A549 (cell line): ENCODE data around the gene MUCL3. TPM values are rescaled to one million over a fixed set of nuclear protein-coding genes. Genes with fewer than 3 reads are reported as not detected.

ENCODE experiments used
- ATAC-seq, 2 experiments: fragments of 200-7000 bp in 1 of 2; fragments of >200 bp in 1 of 2; cut with Nextera tagmentation in 1 of 2; cut with Tn5 transposase in 1 of 2; 3 replicates each; pipeline versions ENCODE4 v1.8.0 to v1.9.1; 2018 to 2020; ENCODE audit warnings: mild to moderate bottlenecking in 1 of 2, moderate library complexity in 1 of 2
- CTCF ChIA-PET: fragments of 300-600 bp; sonication (Branson Sonifier 250); formaldehyde crosslinking; extraction: SDS; loops from one replicate; lab custom pipeline; 2021; ENCODE audit warnings: antibody characterized with exemption, inconsistent platforms; lab: Yijun Ruan, JAX
- POLR2A ChIA-PET: fragments of 350-600 bp; formaldehyde crosslinking; extraction: SDS; loops from one replicate; lab custom pipeline; 2021; ENCODE audit warnings: antibody characterized with exemption, inconsistent platforms; lab: Yijun Ruan, JAX
- DNase-seq, 2 experiments: peaks; one replicate each; pipeline versions ENCODE4 v3.0.0 to v3.0.0-alpha.2; 2011 to 2016; ENCODE audit warnings: low read depth in 1 of 2, low spot score in 1 of 2
- FAIRE-seq: peaks from 2 replicates; lab custom pipeline; 2011; peaks lifted over from hg19 to GRCh38; lab: Jason Lieb, UNC
- H3K27ac ChIP-seq, 2 experiments: fragments of >200 bp; sonication (Bioruptor Twin); formaldehyde crosslinking; 3 replicates each; pipeline ENCODE4 v1.5.1; 2016 to 2017
- H3K4me1 ChIP-seq: fragments of >200 bp; sonication (Bioruptor Twin); formaldehyde crosslinking; 3 replicates; pipeline ENCODE4 v1.6.1; 2016
- H3K4me2 ChIP-seq: fragments of >200 bp; sonication (Bioruptor Twin); formaldehyde crosslinking; 3 replicates; pipeline ENCODE4 v1.6.1; 2016
- H3K4me3 ChIP-seq: fragments of >200 bp; sonication (Bioruptor Twin); formaldehyde crosslinking; 3 replicates; pipeline ENCODE4 v1.5.1; 2016
- H3K9me3 ChIP-seq: fragments of >200 bp; sonication (Bioruptor Twin); formaldehyde crosslinking; 3 replicates; pipeline ENCODE4 v1.6.1; 2016
- BHLHE40 ChIP-seq: IDR thresholded peaks from 2 replicates; pipeline ENCODE4 v1.6.1; 2012; ENCODE audit warnings: low read depth, low read length, inconsistent platforms
- CHD4 ChIP-seq: fragments of 200-600 bp; sonication (generic); IDR thresholded peaks from 2 replicates; pipeline ENCODE4 v1.6.1; 2016; ENCODE audit warnings: antibody characterized with exemption, mild to moderate bottlenecking, borderline replicate concordance
- EHF ChIP-seq: fragments of 250-450 bp; sonication (Bioruptor Pico); IDR thresholded peaks from 2 replicates; pipeline ENCODE4 v1.5.0; 2020; ENCODE audit warnings: mild to moderate bottlenecking
- EHMT2 ChIP-seq: fragments of 200-600 bp; sonication (generic); IDR thresholded peaks from 2 replicates; pipeline ENCODE4 v1.6.1; 2016; ENCODE audit warnings: antibody characterized with exemption, low read depth, mild to moderate bottlenecking, moderate library complexity
- ESRRA ChIP-seq: fragments of 150-350 bp; IDR thresholded peaks from 2 replicates; pipeline ENCODE4 v1.6.1; 2014; ENCODE audit warnings: mild to moderate bottlenecking, low read length, borderline replicate concordance
- FOSL2 ChIP-seq, 2 experiments: fragments of 450-650 bp in 1 of 2; fragments of >200 bp in 1 of 2; sonication (Bioruptor Twin) in 1 of 2; formaldehyde crosslinking; IDR thresholded peaks; 2 replicates each; pipeline versions ENCODE4 v1.5.0 to v1.6.1; 2016 to 2020; ENCODE audit warnings: mild to moderate bottlenecking in 1 of 2, moderate library complexity in 1 of 2
- FOXS1 ChIP-seq: fragments of 250-450 bp; sonication (Bioruptor Pico); IDR thresholded peaks from 2 replicates; pipeline ENCODE4 v1.5.0; 2020; ENCODE audit warnings: mild to moderate bottlenecking, moderate library complexity
- GATA3 ChIP-seq: IDR thresholded peaks from 2 replicates; pipeline ENCODE4 v1.6.1; 2012; ENCODE audit warnings: borderline replicate concordance
- HEYL ChIP-seq: fragments of 250-450 bp; sonication (Bioruptor Pico); IDR thresholded peaks from 2 replicates; pipeline ENCODE4 v1.8.0; 2021; ENCODE audit warnings: mild to moderate bottlenecking, moderate library complexity
- HOXB13 ChIP-seq: fragments of 250-450 bp; sonication (Bioruptor Pico); IDR thresholded peaks from 2 replicates; pipeline ENCODE4 v1.5.0; 2020; ENCODE audit warnings: low read depth, mild to moderate bottlenecking, moderate library complexity
- HOXB5 ChIP-seq: fragments of 250-450 bp; sonication (Bioruptor Pico); IDR thresholded peaks from 2 replicates; pipeline ENCODE4 v1.5.0; 2020; ENCODE audit warnings: mild to moderate bottlenecking, moderate library complexity
- JUNB ChIP-seq: fragments of >200 bp; sonication (Bioruptor Twin); formaldehyde crosslinking; IDR thresholded peaks from 2 replicates; pipeline ENCODE4 v1.6.1; 2016
- KDM5A ChIP-seq: fragments of 200-600 bp; sonication (generic); IDR thresholded peaks from 2 replicates; pipeline ENCODE4 v1.6.1; 2016; ENCODE audit warnings: antibody characterized with exemption, mild to moderate bottlenecking
- PHF8 ChIP-seq: fragments of 200-600 bp; sonication (generic); IDR thresholded peaks from 2 replicates; pipeline ENCODE4 v1.6.1; 2016; ENCODE audit warnings: low read depth, mild to moderate bottlenecking, antibody characterized with exemption, moderate library complexity, borderline replicate concordance
- POLR2AphosphoS2 ChIP-seq: conservative IDR thresholded peaks from 2 replicates; pipeline ENCODE4 v1.6.1; 2012; ENCODE audit warnings: low read length, improper control_type of control experiment, inconsistent platforms
- RAD21 ChIP-seq, 2 experiments: fragments of >200 bp in 1 of 2; sonication (Bioruptor Twin) in 1 of 2; formaldehyde crosslinking in 1 of 2; IDR thresholded peaks in 1 of 2; conservative IDR thresholded peaks in 1 of 2; 2 replicates in 1 of 2; 3 replicates in 1 of 2; pipeline ENCODE4 v1.6.1; 2012 to 2018; ENCODE audit warnings: inconsistent platforms in 1 of 2
- RARB ChIP-seq: fragments of 250-450 bp; sonication (Bioruptor Pico); IDR thresholded peaks from 2 replicates; pipeline ENCODE4 v1.8.0; 2021; ENCODE audit warnings: mild to moderate bottlenecking, moderate library complexity
- RCOR1 ChIP-seq: fragments of 150-350 bp; IDR thresholded peaks from 2 replicates; pipeline ENCODE4 v1.6.1; 2014; ENCODE audit warnings: antibody characterized with exemption, low read length, low read depth
- RFX5 ChIP-seq: fragments of 450-650 bp; IDR thresholded peaks from 2 replicates; pipeline ENCODE4 v1.7.1; 2014; ENCODE audit warnings: antibody characterized with exemption, mild to moderate bottlenecking, moderate library complexity
- RNF2 ChIP-seq: fragments of 200-600 bp; sonication (generic); IDR thresholded peaks from 2 replicates; pipeline ENCODE4 v1.6.1; 2016; ENCODE audit warnings: low read depth, mild to moderate bottlenecking, antibody characterized with exemption, moderate library complexity, borderline replicate concordance
- SREBF2 ChIP-seq: fragments of 450-650 bp; IDR thresholded peaks from 2 replicates; pipeline ENCODE4 v1.6.1; 2014; ENCODE audit warnings: mild to moderate bottlenecking, moderate library complexity
- WGBS: methylation state at CpG from one replicate; pipeline ENCODE4 v1.1.6; 2017; ENCODE audit errors: missing lambda C conversion rate; 5-methylcytosine and 5-hydroxymethylcytosine counted together
- polyA plus RNA-seq, 4 experiments: library from polyadenylated mRNA; depleted of rRNA in 3 of 4; stranded (reverse); fragments of >200 nt; fragmentation: RNase III in 1 of 4; extraction: RNeasy Plus Mini Kit Qiagen cat#74134 plus additional on column Dnase treatment in 1 of 4; gene quantifications; 2 replicates in 3 of 4; 3 replicates in 1 of 4; pipeline ENCODE4 v1.2.3, GENCODE V29; 2011 to 2017
- TF ChIP-seq, protein P1 (sequence below): fragments of >200 bp; sonication (Bioruptor Twin); formaldehyde crosslinking; IDR thresholded peaks from 2 replicates; pipeline ENCODE4 v1.6.1; 2016
- TF ChIP-seq, protein P2 (sequence below): IDR thresholded peaks from 2 replicates; pipeline ENCODE4 v1.6.1; 2012; ENCODE audit warnings: low read depth, borderline replicate concordance
- TF ChIP-seq, protein P3 (sequence below): IDR thresholded peaks from 2 replicates; pipeline ENCODE4 v1.6.1; 2012

MUCL3 gene
- polyA plus RNA-seq, 2 of the 4 experiments (the other 2 are of a cell fraction): 0.01 to 0.03 TPM

DNA sequence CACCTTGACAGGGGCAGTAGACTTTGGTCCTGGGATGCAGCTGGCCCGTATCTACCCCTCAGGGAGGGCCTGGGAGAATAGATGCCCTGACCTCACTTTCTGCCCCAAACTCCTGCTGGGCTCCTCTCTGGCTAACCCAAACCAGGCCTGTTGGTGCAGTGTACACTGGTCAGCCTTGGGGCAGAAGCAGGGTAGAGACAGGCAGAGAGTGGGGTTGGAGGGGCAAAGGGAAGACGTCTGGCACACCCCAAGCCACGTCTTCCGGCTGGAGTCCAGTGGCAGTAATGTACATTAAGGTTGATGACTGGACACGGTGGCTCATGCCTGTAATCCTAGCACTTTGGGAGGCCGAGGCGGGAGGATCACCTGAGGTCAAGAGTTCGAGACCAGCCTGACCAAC lies 47.1 kb upstream of the MUCL3 start:
- H3K9me3 ChIP-seq: no peaks in the 10 kb centered on the region
- no peak for FAIRE-seq
- ChIA-PET POLR2A (no interaction called here), CTCF (interaction anchor here (0.6 kb wide), 1 partner anchor 11 kb away, joined by 4 read pairs; no protein-coding TSS in a partner anchor)
- H3K4me3 ChIP-seq: no peak overlapping the region
- no peak for DNase-seq
- no peak overlapping the region for H3K27ac ChIP-seq
- ATAC-seq: no peak
- TF ChIP-seq ESRRA: no peak
- TF ChIP-seq SREBF2: no peak
- TF ChIP-seq PHF8: no peak
- TF ChIP-seq FOXS1: no peak
- TF ChIP-seq CHD4: no peak
- no peak for TF ChIP-seq FOSL2 (IDR thresholded peaks at IDR 0.05)
- no peak for TF ChIP-seq FOSL2 (CRISPR knock-in tag; IDR thresholded peaks at IDR 0.05)
- TF ChIP-seq EHF: no peak
- TF ChIP-seq, protein P1, sequence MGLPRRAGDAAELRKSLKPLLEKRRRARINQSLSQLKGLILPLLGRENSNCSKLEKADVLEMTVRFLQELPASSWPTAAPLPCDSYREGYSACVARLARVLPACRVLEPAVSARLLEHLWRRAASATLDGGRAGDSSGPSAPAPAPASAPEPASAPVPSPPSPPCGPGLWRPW: no peak
- TF ChIP-seq RAD21 (conservative IDR thresholded peaks at IDR 0.05 in 1 of 2, IDR thresholded peaks at IDR 0.05 in 1 of 2): no peak
- no peak for TF ChIP-seq POLR2AphosphoS2
- TF ChIP-seq RFX5: no peak
- TF ChIP-seq RCOR1: no peak
- TF ChIP-seq RNF2: no peak
- TF ChIP-seq, protein P2, sequence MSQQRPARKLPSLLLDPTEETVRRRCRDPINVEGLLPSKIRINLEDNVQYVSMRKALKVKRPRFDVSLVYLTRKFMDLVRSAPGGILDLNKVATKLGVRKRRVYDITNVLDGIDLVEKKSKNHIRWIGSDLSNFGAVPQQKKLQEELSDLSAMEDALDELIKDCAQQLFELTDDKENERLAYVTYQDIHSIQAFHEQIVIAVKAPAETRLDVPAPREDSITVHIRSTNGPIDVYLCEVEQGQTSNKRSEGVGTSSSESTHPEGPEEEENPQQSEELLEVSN: no peak
- TF ChIP-seq, protein P3, sequence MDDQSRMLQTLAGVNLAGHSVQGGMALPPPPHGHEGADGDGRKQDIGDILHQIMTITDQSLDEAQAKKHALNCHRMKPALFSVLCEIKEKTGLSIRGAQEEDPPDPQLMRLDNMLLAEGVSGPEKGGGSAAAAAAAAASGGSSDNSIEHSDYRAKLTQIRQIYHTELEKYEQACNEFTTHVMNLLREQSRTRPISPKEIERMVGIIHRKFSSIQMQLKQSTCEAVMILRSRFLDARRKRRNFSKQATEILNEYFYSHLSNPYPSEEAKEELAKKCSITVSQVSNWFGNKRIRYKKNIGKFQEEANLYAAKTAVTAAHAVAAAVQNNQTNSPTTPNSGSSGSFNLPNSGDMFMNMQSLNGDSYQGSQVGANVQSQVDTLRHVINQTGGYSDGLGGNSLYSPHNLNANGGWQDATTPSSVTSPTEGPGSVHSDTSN: no peak
- TF ChIP-seq RARB (CRISPR knock-in tag): no peak
- TF ChIP-seq HEYL (CRISPR knock-in tag): no peak
- no peak for TF ChIP-seq HOXB5 (CRISPR knock-in tag)
- peaks cover under 1% of the 10 kb centered on the region; the same call in 2 of the 3 replicates for H3K4me1 ChIP-seq
- no peak overlapping the region for H3K4me2 ChIP-seq
- 96% methylated on average over 7 of the region's 8 CpGs for WGBS

DNA sequence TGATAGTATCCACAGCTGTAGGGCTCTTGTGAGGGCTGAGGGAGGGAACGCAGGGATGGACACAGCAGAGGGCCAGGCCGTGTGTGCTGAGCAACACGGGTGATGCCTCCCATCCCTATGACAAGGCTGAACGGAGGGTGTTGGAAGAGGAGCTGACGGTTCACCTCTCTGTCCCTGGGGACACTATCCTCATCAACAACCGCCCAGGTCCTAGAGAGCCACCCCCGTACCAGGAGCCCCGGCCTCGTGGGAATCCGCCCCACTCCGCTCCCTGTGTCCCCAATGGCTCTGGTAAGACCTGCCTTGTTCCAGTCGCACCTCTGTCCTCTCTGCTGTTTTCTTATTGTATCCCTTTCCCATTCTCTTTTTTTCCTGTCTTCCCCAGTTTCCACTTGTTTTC lies 46.4 kb upstream of the MUCL3 start:
- WGBS: 88% methylated on average over 12 of the region's 12 CpGs
- no peak for ATAC-seq
- FAIRE-seq: no peak
- H3K27ac ChIP-seq: no peak overlapping the region
- ChIA-PET CTCF (interaction anchor here (0.7 kb wide), 1 partner anchor 347 kb away, joined by 6 read pairs; no protein-coding TSS in a partner anchor), POLR2A (no interaction called here)
- H3K4me1 ChIP-seq: no peaks in the 10 kb centered on the region
- DNase-seq: no peak
- TF ChIP-seq JUNB (no peak), EHMT2 (no peak), RNF2 (no peak), GATA3 (no peak), BHLHE40 (no peak), KDM5A (no peak), HOXB13 (CRISPR knock-in tag) (no peak)
- TF ChIP-seq, protein P2: no peak
- no peak overlapping the region for H3K4me2 ChIP-seq
- no peaks in the 10 kb centered on the region for H3K9me3 ChIP-seq
- H3K4me3 ChIP-seq: no peak overlapping the region
